GM19468 (cell line): ENCODE data around the gene SCN2B.

Source experiments
- ATAC-seq: cut with Tn5 transposase; IDR thresholded peaks from one replicate; pipeline ENCODE4 v1.9.1; 2021; ENCODE audit warnings: mild to moderate bottlenecking, moderate library complexity, moderate number of reproducible peaks; ENCODE audit not compliant: unreplicated experiment; ENCODE audit errors: extremely low read depth

Gene SCN2B

DNA sequence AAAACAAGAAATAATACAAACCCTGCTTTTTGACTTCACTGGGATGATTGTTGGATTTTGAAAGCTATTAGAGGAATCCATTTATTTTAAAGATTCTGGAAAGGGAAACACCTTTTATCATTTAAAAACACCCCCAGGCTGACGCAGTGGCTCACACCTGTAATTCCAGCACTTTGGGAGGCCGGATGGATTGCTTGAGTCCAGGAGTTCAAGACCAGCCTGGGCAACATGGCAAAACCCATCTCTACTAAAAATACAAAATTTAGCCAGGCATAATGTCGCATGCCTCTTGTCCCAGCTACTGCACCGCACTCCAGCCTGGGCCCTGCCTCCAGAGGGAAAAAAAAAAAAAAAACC lies 317 bp upstream of the SCN2B start:
- ATAC-seq: no peak

GRCh38 chr11:118175031-118175992 lies 1.1 kb downstream of the SCN2B start:
- ATAC-seq: no peak

DNA sequence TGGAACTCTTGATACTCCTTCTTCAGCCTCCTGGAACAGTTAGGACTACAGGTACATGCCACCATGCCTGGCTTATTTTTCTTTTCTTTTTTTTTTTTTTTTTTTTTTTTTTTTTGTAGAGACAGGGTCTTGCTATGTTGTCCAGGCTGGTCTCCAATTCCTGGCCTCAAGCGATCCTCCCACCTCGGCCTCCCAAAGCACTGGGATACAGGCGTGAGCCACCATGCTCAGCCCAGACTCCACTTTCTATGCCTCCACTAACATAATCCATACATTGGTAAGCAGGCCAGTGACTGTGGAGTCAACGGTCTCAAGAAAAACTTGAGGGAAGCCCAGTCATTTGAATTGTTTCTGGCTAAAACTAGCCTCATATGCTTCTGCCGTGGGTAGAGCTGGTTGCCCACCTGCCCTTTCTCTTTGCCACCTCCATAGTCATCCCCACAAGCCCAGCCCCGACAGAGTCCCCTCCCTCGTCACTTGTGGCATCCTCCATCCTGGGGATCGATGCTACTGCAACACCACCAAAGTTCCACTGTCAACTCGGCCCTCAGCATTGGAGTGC lies 2.4 kb downstream of the SCN2B start:
- ATAC-seq: no peak

GRCh38 chr11:118172356-118172755 lies 4.1 kb downstream of the SCN2B start:
- ATAC-seq: no peak

GRCh38 chr11:118171269-118172062 lies 5.0 kb downstream of the SCN2B start:
- ATAC-seq: no peak

GRCh38 chr11:118170882-118171268 lies 5.6 kb downstream of the SCN2B start:
- ATAC-seq: no peak

- ATAC-seq: no peak
Observed at GRCh38 chr11:118170231-118170630, 6.2 kb downstream of the SCN2B start.

DNA sequence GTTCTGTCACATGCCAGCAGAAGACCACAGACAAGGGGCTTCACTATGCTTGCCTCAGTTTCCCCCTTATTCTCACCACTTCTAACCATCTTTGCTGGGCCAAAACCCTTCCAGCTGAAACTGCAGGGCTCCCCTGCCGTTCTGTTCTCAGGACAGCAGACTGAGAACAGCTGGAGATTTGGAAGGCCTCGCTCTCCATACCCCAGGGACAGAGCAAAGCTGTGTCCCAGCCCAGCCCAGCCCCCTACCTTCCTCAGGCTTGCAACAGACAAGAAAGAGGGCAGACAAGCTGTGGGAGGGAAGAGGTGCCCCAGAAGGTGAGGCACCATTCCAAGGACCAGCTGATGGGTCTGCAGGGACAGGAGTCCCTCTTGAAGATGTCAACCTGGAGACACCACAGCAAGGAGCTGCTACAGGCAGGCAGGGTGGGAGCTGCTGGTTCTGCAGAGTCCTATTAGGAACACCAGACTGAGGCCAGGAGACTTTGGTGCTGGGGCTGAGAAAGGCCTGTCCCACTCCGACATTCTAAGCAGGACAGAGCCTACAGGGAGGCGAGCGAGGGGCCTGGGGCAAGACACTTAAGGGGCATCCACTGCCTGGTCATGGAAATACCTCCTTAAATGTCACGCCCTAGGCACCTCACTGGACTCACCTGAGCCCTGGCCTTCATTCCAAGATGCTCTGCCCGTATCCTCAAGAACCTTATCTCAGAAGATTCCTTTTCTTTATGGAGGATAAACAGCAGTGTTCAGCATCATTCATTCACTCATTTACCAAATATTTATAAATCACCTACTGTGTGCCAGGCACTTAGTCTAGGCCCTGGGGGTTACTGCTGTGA lies 6.9 kb downstream of the SCN2B start:
- ATAC-seq: no peak

- no peak for ATAC-seq
Observed at GRCh38 chr11:118168751-118169150, 7.7 kb downstream of the SCN2B start.

GRCh38 chr11:118168316-118168715 lies 8.1 kb downstream of the SCN2B start:
- ATAC-seq: no peak

- no peak for ATAC-seq
Observed at GRCh38 chr11:118167906-118168305, 8.5 kb downstream of the SCN2B start.

GRCh38 chr11:118167253-118167652 lies 9.2 kb downstream of the SCN2B start:
- no peak for ATAC-seq

DNA sequence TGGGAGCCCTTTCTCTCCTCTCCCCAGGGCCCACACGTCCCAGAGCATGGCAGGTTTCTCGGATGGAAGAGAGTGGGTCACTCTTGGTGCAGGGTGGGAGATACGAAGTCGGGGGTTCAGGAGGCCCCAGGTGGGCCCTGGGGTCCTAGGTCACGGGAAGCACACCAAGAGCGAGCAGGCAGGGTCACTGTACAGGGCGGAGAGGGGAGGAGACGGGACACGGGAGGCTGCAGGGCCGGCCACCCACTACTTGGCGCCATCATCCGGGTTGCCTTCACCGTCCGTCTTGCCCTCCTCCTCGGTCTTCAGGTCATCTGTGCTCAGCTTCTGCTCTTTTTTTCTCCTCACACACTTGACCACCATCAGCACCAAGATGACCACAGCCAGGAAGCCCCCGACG lies 9.8 kb downstream of the SCN2B start:
- no peak for ATAC-seq

DNA sequence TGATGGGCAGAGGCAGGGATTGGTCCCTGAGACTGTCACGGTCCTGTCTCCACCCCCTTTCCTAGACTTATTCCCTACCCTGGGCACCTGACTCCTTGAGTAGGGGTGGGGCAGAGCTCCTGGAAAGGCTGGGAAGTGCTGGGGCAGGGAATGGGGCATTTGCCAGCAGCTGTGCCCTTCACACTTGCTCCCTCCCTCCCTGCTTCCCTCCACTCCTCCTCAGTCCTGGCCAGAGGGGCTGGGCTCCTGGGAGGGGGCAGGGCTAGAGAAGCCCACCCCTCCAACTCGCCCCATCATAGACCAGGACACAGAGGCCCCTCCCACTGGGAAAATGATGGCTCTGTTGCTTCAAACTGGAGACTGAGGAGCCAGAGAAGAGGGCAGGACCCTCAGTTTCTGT lies 11.6 kb downstream of the SCN2B start:
- no peak for ATAC-seq

DNA sequence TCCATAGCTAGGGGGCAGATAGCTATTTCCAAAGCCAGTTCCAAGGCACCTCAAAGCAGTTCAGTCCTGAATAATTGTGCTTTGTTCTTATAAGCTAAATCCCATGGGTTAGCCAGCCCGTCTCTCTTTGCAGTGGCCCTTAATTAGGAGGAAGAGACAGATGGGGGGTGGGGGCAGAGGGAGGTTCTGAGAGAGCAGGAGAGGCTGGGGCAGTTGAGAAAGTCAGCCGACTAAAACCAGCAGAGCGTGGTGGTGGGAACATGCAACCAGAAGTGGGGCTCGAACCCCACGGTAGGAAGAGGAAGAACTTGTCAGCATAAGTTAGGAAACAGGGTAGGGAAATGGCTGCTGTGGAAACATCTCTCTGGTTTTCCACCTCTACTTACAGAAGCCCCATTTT lies 12.9 kb downstream of the SCN2B start:
- no peak for ATAC-seq

DNA sequence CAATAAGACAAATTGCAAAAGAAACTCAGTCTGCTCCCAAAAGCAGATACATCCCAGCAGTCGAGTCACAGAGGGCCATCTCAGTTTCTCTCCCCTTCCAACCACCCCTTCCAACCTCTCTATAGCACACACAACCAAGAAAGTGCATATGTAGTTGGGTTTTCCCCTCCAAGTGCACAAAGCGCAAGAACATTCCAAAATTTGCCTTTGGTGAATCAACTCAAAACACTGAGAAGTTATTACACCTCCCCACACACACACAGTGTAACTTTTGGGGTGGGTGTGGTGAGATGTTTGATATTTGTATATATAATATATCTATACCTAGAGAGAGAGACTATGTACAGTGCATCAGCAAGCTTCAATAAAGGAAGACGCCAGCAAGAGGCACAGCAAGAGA lies 13.6 kb downstream of the SCN2B start:
- ATAC-seq: no peak

GRCh38 chr11:118161786-118162185 lies 14.7 kb downstream of the SCN2B start:
- ATAC-seq: no peak

- ATAC-seq: no peak
Observed at GRCh38 chr11:118157186-118157895, 19.1 kb downstream of the SCN2B start.

- ATAC-seq: no peak
Observed at GRCh38 chr11:118156531-118157185, 19.8 kb downstream of the SCN2B start.
